Renal cortical epithelial cell (primary cell): Measurements from ENCODE around the gene NEUROG1. TPM values are rescaled to one million over a fixed set of nuclear protein-coding genes. Genes with fewer than 3 reads are reported as not detected.

Experiments
- DNase-seq: peaks from one replicate; pipeline ENCODE4 v3.0.0-alpha.2; 2011; ENCODE audit warnings: low read depth
- total RNA-seq: library from RNA; depleted of rRNA; stranded (reverse); fragments of >200 nt; gene quantifications from 2 replicates; pipeline ENCODE4 v1.2.3, GENCODE V29; 2014

The NEUROG1 gene
- total RNA-seq, 1 donor from 2014 or later: not detected

DNA sequence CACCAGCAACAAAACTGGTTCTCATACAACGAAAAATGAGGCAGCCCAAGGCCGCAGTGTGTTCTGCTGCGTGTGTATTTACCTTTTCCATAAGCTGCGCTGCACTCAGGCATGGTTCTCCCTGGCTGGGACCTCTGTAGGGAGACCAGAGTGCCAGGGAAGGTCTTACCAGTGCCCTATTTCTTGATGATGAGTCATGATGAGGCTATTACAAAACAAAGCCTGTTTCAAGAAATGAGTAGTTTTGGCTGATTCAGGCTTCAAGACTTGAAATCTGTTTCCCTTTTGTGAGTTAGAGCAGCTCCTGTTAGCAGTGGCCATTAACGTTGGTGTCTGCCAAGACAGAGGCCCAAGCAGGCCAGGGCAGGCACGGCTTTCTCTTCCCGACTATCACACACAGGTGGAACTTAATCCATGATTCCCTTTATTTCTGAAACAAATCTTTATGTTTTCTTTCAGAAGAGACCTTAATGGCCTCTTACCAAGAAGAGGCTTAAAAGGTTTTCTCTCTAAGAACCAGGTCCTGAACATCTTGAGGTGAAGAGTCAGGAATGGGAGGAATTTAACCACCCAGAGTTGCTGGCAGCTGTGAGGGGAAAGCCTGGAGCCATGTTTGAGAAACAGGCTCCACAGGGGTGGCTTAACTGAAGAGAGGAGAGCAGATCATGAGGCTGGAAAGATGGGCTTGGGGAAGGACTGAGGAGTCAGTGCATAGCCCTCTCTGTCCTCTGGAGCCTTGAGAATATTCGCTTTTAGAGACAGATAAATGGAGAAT is 42.2 kb downstream of the NEUROG1 start:
- peak; percentile 80 for DNase-seq

DNA sequence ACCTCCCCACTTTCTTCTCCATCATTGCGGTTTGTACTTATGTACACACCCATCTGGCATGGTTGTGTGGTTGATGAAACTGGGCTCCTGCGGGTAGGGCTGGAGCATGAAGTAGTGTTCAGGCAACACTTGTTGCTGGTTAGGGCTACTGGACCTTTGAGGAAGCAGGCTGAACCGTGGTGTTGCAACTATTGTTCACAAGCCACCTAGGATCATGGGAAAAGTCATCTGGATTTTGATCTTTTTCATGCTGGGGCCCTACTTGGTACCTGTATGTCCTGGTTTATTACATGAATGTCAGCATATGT is 43.5 kb downstream of the NEUROG1 start:
- peak; percentile 12 for DNase-seq

DNA sequence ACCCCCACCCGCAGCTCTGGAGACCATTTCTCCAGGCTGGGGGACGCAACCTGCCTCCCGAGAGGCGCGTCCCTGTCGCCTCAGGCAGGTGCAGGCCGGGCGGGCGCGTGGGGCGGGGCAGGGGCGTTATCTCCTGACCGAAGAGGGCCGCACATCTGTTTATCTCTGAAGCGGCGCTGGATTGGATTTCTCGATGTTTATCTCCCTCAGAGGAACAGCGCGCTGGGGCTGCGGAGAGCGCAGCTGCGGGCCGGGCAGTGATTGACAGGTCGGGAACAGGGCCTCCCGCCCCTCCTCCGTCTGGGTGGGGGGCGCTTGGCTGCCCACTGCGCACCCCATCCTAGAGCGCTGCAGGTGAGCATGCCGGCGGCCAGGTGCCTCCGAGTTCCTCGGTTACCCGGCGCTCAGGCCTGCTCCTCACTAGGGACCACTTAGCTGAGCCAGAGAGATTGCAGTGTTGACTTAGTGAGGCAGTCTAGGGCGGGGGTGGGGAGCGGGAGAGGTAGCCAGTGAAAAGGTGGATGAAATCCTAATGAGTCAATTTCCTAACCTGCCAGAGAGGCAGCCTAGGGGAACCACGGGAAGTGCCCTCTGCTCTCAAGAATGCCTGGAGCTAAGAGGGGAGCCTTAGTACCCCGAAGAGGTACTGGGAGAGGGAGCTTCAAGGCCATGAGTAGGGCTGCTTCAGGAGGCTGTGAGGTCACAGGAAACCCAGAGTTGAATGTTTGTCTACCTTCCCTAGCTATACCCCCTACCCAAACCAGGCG is 44.0 kb downstream of the NEUROG1 start:
- DNase-seq: peak; percentile 43

DNA sequence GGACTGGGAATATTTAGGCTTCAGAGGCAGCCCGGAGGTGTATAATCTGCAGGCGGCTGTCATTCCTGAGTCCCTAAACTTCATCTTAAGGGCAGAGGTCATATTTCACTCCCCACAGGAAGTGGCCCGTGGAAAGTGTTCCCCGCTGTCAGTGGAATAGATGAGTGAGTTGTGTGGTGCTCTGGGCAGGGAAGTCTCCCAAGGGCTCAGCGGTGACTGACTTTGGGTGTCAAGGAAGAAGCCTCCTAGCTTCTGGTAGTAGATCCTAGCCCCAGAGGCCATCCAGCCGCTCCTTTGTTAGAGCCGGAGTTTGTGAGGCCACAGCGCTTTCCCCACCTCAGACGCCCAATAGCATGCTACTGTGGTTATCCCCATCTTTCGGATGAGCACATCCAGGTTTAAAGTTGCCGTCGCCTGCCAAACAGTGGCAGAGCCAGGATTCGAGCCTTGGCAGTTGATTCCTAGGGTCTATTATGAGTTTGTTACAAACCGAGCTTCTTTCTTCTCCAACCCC is 44.7 kb downstream of the NEUROG1 start:
- no peak for DNase-seq

DNA sequence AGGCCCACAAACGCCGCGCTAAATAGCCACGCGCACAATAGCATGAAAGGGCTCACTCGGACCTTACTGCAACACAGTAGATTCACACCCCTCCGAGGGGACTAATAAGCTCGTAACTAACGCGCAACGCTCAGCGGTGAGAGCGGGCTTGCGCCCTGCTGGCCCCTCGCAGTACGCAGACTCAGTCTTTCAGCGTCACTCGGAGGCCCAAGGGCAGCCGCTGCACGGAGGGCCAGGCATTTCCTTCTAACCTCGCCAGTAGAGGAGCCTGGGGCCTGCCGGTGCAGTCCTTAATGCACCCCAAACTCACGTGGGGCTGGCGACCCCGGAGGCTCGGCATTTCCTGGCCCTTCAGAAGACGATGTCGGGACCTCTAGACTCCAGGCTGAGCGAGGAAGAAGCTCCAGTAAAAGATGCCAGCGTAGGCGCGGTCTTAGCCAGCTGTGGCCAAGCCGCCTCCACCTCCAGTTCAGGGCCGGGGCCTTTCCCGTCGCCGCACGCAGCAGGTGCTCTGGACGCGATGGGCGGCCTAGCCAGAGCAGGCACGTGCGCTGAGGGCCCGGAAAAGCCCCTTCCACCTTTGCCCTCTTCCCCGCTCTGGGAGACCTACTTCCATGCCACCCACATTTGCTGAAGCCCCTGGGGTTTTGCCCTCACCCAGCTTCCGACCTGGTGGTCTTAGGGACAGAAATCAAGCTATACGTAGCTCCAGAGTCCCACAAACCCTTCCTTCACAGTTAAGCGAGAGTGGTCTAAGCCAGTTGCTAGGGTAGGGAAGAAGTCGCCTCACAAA is 45.3 kb downstream of the NEUROG1 start:
- no peak for DNase-seq

DNA sequence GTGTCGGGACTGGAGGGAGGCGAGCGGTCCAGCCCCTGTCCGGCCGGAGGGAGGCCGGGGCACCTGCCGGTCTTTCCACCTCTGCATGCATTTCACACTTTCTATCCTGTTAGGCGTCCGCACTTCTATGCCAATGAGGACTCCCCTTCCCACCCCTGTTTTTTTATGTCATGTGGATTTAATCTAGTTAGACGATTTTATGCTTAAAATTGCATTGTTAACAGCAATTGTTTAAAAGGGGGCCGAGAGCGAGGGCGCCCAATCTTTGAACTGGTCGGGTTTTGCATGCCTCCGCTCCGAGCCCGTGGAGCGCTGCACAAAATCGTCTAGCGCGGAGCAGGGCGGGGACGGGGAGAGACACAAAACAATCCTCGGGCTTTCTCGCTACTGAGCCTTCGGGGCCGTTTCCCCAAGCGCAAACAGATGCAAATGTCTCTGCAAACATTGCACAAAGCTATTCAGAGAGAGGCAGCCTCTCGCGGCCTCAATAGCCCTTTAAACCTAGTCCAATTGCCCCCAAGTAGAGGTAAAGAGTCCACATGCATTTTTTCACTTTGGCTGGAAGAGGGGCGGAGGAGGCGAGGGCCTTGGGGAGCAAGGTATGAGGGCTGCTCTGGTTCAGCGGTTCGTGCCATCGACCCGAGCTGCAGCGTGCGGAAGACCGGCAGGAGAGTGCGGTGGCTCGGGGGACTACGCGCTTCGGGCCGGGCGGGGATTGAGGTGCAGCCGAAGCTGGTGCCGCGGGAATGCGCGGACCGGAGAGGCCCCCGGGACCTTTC is 46.1 kb downstream of the NEUROG1 start:
- no peak for DNase-seq

- peak; percentile 9 for DNase-seq
These were observed 46.9 kb downstream of the NEUROG1 start for GRCh38 chr5:135488727-135489465.

DNA sequence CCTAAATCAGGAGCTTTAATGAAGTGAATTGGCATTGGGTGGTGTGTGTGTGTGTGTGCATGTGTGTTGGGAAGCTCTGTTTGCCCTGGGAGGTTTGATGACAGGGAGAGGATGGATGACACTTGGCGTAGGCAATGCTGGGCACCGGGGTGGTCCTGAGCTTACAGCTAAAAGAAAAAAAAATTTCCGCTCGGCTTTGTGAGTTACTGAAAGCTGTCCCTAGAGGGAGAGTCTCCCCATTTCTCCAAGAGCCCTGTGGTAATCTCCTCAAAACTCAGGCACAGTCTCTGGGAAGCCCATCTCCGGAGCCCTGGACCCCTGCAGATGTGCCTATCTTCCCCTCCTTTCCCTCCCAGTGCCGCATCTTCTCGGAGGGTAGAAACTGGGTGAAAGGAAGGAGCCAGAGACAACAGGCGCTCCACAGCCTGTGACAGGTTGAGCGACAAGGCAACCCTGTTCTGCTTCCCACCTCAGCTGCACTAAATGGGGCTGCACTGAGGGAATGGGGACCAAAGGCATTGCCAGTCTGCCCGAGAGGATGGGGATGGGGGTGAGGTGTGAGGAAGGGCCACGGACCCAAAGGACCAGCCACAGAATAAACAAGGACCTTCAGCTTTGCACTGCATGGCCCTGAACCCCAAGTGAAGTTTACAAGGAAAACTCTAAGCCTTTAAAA is 47.8 kb downstream of the NEUROG1 start:
- no peak for DNase-seq

GRCh38 chr5:135487037-135487395 is 48.7 kb downstream of the NEUROG1 start:
- DNase-seq: no peak

DNA sequence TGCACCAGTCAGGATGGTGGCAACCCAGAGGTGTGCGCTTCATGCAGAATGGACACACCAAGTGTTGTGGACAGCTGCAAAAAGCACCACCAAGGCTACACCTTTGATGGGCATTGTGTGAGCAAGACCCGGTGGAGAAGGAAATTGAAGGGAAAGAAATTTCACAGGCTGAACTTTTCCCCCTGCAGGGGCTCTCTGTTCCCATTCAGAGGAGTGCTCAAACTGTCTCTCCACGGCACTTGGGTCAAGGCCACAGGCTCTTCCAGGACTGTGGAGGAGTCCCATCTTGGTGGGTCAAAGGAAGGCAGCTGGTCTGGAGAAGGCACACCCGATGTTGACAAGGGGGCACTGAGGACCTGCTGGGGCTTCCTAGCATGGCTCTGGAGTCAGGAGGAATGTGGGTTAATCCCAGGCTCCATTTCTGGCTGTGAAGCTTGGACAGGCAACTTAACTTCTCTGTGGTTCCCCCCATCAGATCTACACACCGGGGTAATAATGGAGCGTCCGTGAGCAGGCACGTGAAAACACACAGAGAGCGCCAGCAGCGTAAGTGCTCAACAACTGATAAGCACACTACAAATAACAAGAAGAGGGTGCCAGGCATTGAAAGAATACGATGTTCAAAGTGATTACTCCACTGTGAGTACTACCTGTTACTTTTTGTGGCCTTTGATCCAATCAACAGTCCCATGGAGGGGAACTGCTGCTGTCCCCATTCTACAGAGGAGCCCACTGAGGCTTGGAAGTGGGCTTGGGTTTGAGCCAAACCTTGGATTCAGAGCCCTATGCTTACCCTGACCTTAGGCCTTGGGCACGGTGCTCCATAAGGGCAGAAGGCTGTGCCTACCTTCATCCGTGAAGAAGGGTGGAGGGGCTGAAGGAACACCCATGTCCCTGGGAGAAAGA is 49.4 kb downstream of the NEUROG1 start:
- no peak for DNase-seq

- DNase-seq: no peak
These were observed 51.1 kb downstream of the NEUROG1 start for GRCh38 chr5:135484674-135485086.

Other genes starting within 250 kb of the NEUROG1 start
- 282 and 337 TPM in 2 replicates for gene MACROH2A1, start 136.7 kb downstream of the NEUROG1 start, total RNA-seq
- gene DCANP1, start 88.6 kb downstream of the NEUROG1 start, total RNA-seq: not detected in 2 replicates
- not detected in 2 replicates for gene TIFAB, start 83.6 kb downstream of the NEUROG1 start, total RNA-seq
- 0.69 and 51.1 TPM in 2 replicates for gene CXCL14, start 43.0 kb upstream of the NEUROG1 start, total RNA-seq